Measurements from ENCODE around the gene PARP8. TPM values are rescaled to one million over a fixed set of nuclear protein-coding genes. Genes with fewer than 3 reads are reported as not detected.

Gene PARP8
- total and polyA plus RNA-seq, 2 of the 4 experiments (the other 2 are of a cell fraction), result 6.9 to 8.2 TPM

DNA sequence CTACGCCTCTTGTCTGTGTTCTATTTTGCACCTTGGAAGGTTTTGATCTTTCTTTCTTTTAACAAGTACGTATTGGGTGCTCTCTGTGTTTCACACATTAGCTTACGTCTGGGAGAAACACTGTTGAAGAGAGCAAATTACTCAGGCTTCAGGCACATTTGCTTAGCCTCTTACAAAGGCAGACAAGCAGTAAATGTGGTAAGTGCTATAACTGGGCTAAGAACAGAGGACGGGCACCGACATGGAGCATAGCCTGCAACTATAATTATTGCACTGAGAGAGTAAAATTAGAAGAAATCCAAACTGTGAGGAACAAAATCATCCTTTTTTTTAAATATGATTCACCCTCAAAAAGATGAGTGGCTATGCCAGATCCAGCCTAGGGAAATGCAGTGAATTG lies 9.4 kb upstream of the PARP8 start:
- WGBS, 2 experiments (ENCODE audit: extremely low coverage in 2 of 2, insufficient read length in 1 of 2), result no CpG with 5 or more reads among the region's 5 CpGs
- Histone ChIP-seq H3K27ac (ENCODE audit: insufficient read depth, low read length) (no peak overlapping the region), H4K91ac (ENCODE audit: insufficient read depth, low read depth, low read length) (no peak overlapping the region), H2AFZ (replicated peaks; ENCODE audit: low read length, poor library complexity) (no peak overlapping the region), H2BK20ac (ENCODE audit: low read depth, low read length) (no peak overlapping the region), H3K9ac (ENCODE audit: low read depth, low read length) (no peak overlapping the region), H4K20me1 (ENCODE audit: insufficient read depth, low read length) (no peaks in the 10 kb centered on the region), H2BK120ac (ENCODE audit: low read depth, low read length) (no peak overlapping the region), H3K9me3 (ENCODE audit: control insufficient read depth, insufficient read depth, low read length) (no peaks in the 10 kb centered on the region; the same call in 1 of the 2 replicates), H3K4me2 (ENCODE audit: low read depth, low read length) (no peak overlapping the region), H3K79me1 (ENCODE audit: low read depth in 1 of 2, low read length in 2 of 2) (no peaks in the 10 kb centered on the region), H2BK15ac (ENCODE audit: low read depth, low read length) (no peak overlapping the region), H4K5ac (ENCODE audit: low read depth, low read length) (no peak overlapping the region), H2AK5ac (ENCODE audit: low read depth, low read length) (no peak overlapping the region), H3K23ac (ENCODE audit: low read depth, low read length) (no peak overlapping the region), H3K4me3 (ENCODE audit: insufficient read depth, low read depth, low read length) (no peak overlapping the region), H3K4me1 (ENCODE audit: control insufficient read depth, insufficient read depth, low read length) (no peaks in the 10 kb centered on the region), H3K9me1 (ENCODE audit: insufficient read depth, low read length) (no peaks in the 10 kb centered on the region), H3K36me3 (ENCODE audit: control insufficient read depth, insufficient read depth, low read length) (no peaks in the 10 kb centered on the region), H3K27me3 (ENCODE audit: control insufficient read depth, insufficient read depth, low read length) (no peaks in the 10 kb centered on the region), H3K18ac (ENCODE audit: low read depth, low read length) (no peak overlapping the region), H3K4ac (ENCODE audit: low read depth, low read length) (no peak overlapping the region), H3K14ac (replicated peaks; ENCODE audit: low read depth, low read length) (no peak overlapping the region), H2BK5ac (ENCODE audit: low read depth, low read length, poor library complexity, severe bottlenecking) (no peak overlapping the region), H2AK9ac (replicated peaks; ENCODE audit: low read depth, low read length, poor library complexity) (no peak overlapping the region), H4K8ac (ENCODE audit: low read depth in 2 of 2, low read length in 2 of 2) (no peak overlapping the region), H3K56ac (ENCODE audit: extremely low read depth, insufficient read depth, low read length) (no peak overlapping the region)
- ATAC-seq (ENCODE audit: low read depth) (no peak), DNase-seq (no peak)
- TF ChIP-seq MAZ (IDR thresholded peaks at IDR 0.05; ENCODE audit: borderline replicate concordance, low read depth, low read length) (no peak), RAD21 (IDR thresholded peaks at IDR 0.05; ENCODE audit: low read length) (no peak), MXI1 (IDR thresholded peaks at IDR 0.05; ENCODE audit: borderline replicate concordance, low read depth, low read length) (no peak), CEBPB (IDR thresholded peaks at IDR 0.05; ENCODE audit: low read depth, low read length) (no peak), RCOR1 (IDR thresholded peaks at IDR 0.05; ENCODE audit: insufficient replicate concordance, low read length) (no peak), BHLHE40 (IDR thresholded peaks at IDR 0.05; ENCODE audit: low read depth, low read length) (no peak), MAFK (IDR thresholded peaks at IDR 0.05; ENCODE audit: low read depth, low read length) (no peak), SMC3 (IDR thresholded peaks at IDR 0.05; ENCODE audit: low read depth, low read length) (no peak), POLR2A (IDR thresholded peaks at IDR 0.05; ENCODE audit: low read depth, low read length) (no peak), NFE2L2 (IDR thresholded peaks at IDR 0.05; ENCODE audit: low read depth, low read length) (no peak), USF2 (IDR thresholded peaks at IDR 0.05; ENCODE audit: low read depth, low read length) (no peak), RFX5 (IDR thresholded peaks at IDR 0.05; ENCODE audit: low read depth, low read length) (no peak), FOS (IDR thresholded peaks at IDR 0.05; ENCODE audit: low read depth, low read length) (no peak)
- TF ChIP-seq, protein P1, sequence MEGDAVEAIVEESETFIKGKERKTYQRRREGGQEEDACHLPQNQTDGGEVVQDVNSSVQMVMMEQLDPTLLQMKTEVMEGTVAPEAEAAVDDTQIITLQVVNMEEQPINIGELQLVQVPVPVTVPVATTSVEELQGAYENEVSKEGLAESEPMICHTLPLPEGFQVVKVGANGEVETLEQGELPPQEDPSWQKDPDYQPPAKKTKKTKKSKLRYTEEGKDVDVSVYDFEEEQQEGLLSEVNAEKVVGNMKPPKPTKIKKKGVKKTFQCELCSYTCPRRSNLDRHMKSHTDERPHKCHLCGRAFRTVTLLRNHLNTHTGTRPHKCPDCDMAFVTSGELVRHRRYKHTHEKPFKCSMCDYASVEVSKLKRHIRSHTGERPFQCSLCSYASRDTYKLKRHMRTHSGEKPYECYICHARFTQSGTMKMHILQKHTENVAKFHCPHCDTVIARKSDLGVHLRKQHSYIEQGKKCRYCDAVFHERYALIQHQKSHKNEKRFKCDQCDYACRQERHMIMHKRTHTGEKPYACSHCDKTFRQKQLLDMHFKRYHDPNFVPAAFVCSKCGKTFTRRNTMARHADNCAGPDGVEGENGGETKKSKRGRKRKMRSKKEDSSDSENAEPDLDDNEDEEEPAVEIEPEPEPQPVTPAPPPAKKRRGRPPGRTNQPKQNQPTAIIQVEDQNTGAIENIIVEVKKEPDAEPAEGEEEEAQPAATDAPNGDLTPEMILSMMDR (conservative IDR thresholded peaks at IDR 0.05; ENCODE audit: low read depth, low read length), result no peak
- TF ChIP-seq, protein P2, sequence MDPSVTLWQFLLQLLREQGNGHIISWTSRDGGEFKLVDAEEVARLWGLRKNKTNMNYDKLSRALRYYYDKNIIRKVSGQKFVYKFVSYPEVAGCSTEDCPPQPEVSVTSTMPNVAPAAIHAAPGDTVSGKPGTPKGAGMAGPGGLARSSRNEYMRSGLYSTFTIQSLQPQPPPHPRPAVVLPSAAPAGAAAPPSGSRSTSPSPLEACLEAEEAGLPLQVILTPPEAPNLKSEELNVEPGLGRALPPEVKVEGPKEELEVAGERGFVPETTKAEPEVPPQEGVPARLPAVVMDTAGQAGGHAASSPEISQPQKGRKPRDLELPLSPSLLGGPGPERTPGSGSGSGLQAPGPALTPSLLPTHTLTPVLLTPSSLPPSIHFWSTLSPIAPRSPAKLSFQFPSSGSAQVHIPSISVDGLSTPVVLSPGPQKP (IDR thresholded peaks at IDR 0.05; ENCODE audit: borderline replicate concordance, low read depth, low read length), result no peak
- POLR2A ChIA-PET (ENCODE audit: unreplicated experiment), result no interaction called here
- CTCF ChIA-PET, result no interaction called here
- intact Hi-C loops (cut with micrococcal nuclease) (no loop called here), dilution Hi-C loops (cut with HindIII; ENCODE audit: low sequenced_read_pairs, unreplicated experiment) (no loop called here), in situ Hi-C loops (cut with MboI; ENCODE audit: low sequenced_read_pairs) (no loop called here)
- no TSS peak for BruUV-seq (replicated peaks)

Data from IMR-90 (cell line).